IMR-90 (cell line): ENCODE data around the gene RPS6KA5. TPM values are rescaled to one million over a fixed set of nuclear protein-coding genes. Genes with fewer than 3 reads are reported as not detected.

Source experiments
- ATAC-seq: fragments of 200-7000 bp; cut with Tn5 transposase; 2 replicates; pipeline ENCODE4 v1.9.1; 2020; ENCODE audit warnings: low read depth, mild to moderate bottlenecking, moderate library complexity
- BruUV-seq: library from RNA; stranded (reverse); fragments of 400-500 nt; replicated peaks from 2 replicates; lab custom pipeline; 2021; lab: Mats Ljungman, UMichigan
- CTCF ChIA-PET: fragments of 300-600 bp; formaldehyde crosslinking; extraction: SDS; loops from one replicate; lab custom pipeline; 2021; ENCODE audit warnings: antibody characterized with exemption; lab: Yijun Ruan, JAX
- POLR2A ChIA-PET: fragments of 300-600 bp; sonication (Branson Sonifier 250); formaldehyde crosslinking; loops from one replicate; lab custom pipeline; 2022; ENCODE audit warnings: antibody characterized with exemption; ENCODE audit not compliant: unreplicated experiment; lab: Charles Lee
- DNase-seq: peaks from one replicate; pipeline ENCODE4 v3.0.0; 2013
- H2AFZ ChIP-seq: replicated peaks from 2 replicates; pipeline ENCODE3; 2013; ENCODE audit warnings: low read length, mild to moderate bottlenecking; ENCODE audit not compliant: poor library complexity
- H2AK5ac ChIP-seq: 2 replicates; pipeline ENCODE4 v1.6.1; 2013; ENCODE audit warnings: low read depth, low read length, inconsistent platforms
- H2AK9ac ChIP-seq: replicated peaks from 2 replicates; pipeline ENCODE3; 2013; ENCODE audit warnings: mild to moderate bottlenecking, low read depth, low read length, moderate library complexity; ENCODE audit not compliant: poor library complexity
- H2BK120ac ChIP-seq: 2 replicates; pipeline ENCODE4 v1.6.1; 2013; ENCODE audit warnings: low read depth, low read length, inconsistent platforms
- H2BK15ac ChIP-seq: 3 replicates; pipeline ENCODE4 v1.6.1; 2013; ENCODE audit warnings: low read depth, low read length, inconsistent platforms
- H2BK20ac ChIP-seq: 2 replicates; pipeline ENCODE4 v1.6.1; 2013; ENCODE audit warnings: low read depth, mild to moderate bottlenecking, inconsistent platforms, low read length, moderate library complexity
- H2BK5ac ChIP-seq: 2 replicates; pipeline ENCODE4 v1.6.1; 2013; ENCODE audit warnings: mild to moderate bottlenecking, low read depth, low read length, inconsistent platforms; ENCODE audit not compliant: poor library complexity, severe bottlenecking
- H3K14ac ChIP-seq: replicated peaks from 2 replicates; pipeline ENCODE4 v1.6.1; 2013; ENCODE audit warnings: low read depth, low read length, inconsistent platforms
- H3K18ac ChIP-seq: 2 replicates; pipeline ENCODE4 v1.6.1; 2013; ENCODE audit warnings: low read depth, low read length, control low read depth
- H3K23ac ChIP-seq: 2 replicates; pipeline ENCODE4 v1.6.1; 2013; ENCODE audit warnings: low read depth, low read length, inconsistent platforms
- H3K27ac ChIP-seq: 2 replicates; pipeline ENCODE4 v1.5.1; 2013; ENCODE audit warnings: mild to moderate bottlenecking, control low read depth, low read length; ENCODE audit not compliant: insufficient read depth
- H3K27me3 ChIP-seq: 2 replicates; pipeline ENCODE4 v1.6.1; 2013; ENCODE audit warnings: low read length; ENCODE audit not compliant: control insufficient read depth, insufficient read depth
- H3K36me3 ChIP-seq: 2 replicates; pipeline ENCODE4 v1.6.1; 2013; ENCODE audit warnings: low read length, mixed read lengths; ENCODE audit not compliant: control insufficient read depth, insufficient read depth
- H3K4ac ChIP-seq: 2 replicates; pipeline ENCODE4 v1.6.1; 2013; ENCODE audit warnings: low read depth, low read length, inconsistent platforms
- H3K4me1 ChIP-seq: 2 replicates; pipeline ENCODE4 v1.6.1; 2013; ENCODE audit warnings: low read length, mixed read lengths; ENCODE audit not compliant: control insufficient read depth, insufficient read depth
- H3K4me2 ChIP-seq: 2 replicates; pipeline ENCODE4 v1.6.1; 2013; ENCODE audit warnings: low read depth, mild to moderate bottlenecking, control low read depth, low read length, moderate library complexity
- H3K4me3 ChIP-seq: 2 replicates; pipeline ENCODE4 v1.5.1; 2013; ENCODE audit warnings: low read depth, mild to moderate bottlenecking, control low read depth, low read length, moderate library complexity; ENCODE audit not compliant: insufficient read depth
- H3K56ac ChIP-seq: 2 replicates; pipeline ENCODE4 v1.6.1; 2013; ENCODE audit warnings: low read length, inconsistent platforms; ENCODE audit not compliant: insufficient read depth; ENCODE audit errors: extremely low read depth
- H3K79me1 ChIP-seq, 2 experiments: 2 replicates each; pipeline ENCODE4 v1.6.1; 2013; ENCODE audit warnings: low read length in 2 of 2, inconsistent platforms in 1 of 2, low read depth in 1 of 2
- H3K9ac ChIP-seq: 2 replicates; pipeline ENCODE4 v1.6.1; 2013; ENCODE audit warnings: low read depth, low read length, control low read depth
- H3K9me1 ChIP-seq: 2 replicates; pipeline ENCODE4 v1.6.1; 2013; ENCODE audit warnings: low read length, inconsistent platforms; ENCODE audit not compliant: insufficient read depth
- H3K9me3 ChIP-seq: 2 replicates; pipeline ENCODE4 v1.6.1; 2013; ENCODE audit warnings: low read length; ENCODE audit not compliant: control insufficient read depth, insufficient read depth
- H4K20me1 ChIP-seq: 2 replicates; pipeline ENCODE4 v1.6.1; 2013; ENCODE audit warnings: low read length, inconsistent platforms; ENCODE audit not compliant: insufficient read depth
- H4K5ac ChIP-seq: 2 replicates; pipeline ENCODE4 v1.6.1; 2013; ENCODE audit warnings: mild to moderate bottlenecking, low read depth, low read length, control low read depth
- H4K8ac ChIP-seq, 2 experiments: 2 replicates each; pipeline ENCODE4 v1.6.1; 2013; ENCODE audit warnings: low read depth in 2 of 2, low read length in 2 of 2, control low read depth in 1 of 2, inconsistent platforms in 1 of 2
- H4K91ac ChIP-seq: 2 replicates; pipeline ENCODE4 v1.6.1; 2013; ENCODE audit warnings: low read depth, low read length, inconsistent platforms; ENCODE audit not compliant: insufficient read depth
- ELK1 ChIP-seq: fragments of 150-350 bp; IDR thresholded peaks from 2 replicates; pipeline ENCODE4 v1.6.1; 2016; ENCODE audit warnings: low read depth, mild to moderate bottlenecking, low read length, moderate library complexity, borderline replicate concordance
- MAFK ChIP-seq: IDR thresholded peaks from 2 replicates; pipeline ENCODE4 v1.6.1; 2012; ENCODE audit warnings: low read depth, low read length, improper control_type of control experiment
- MAZ ChIP-seq: IDR thresholded peaks from 2 replicates; pipeline ENCODE4 v1.6.1; 2012; ENCODE audit warnings: low read depth, mild to moderate bottlenecking, low read length, improper control_type of control experiment, moderate library complexity, borderline replicate concordance
- POLR2A ChIP-seq: IDR thresholded peaks from 2 replicates; pipeline ENCODE4 v1.6.1; 2012; ENCODE audit warnings: mild to moderate bottlenecking, low read depth, low read length
- RFX5 ChIP-seq: IDR thresholded peaks from 2 replicates; pipeline ENCODE4 v1.8.0; 2012; ENCODE audit warnings: low read depth, mild to moderate bottlenecking, low read length, moderate library complexity
- SMC3 ChIP-seq: fragments of 150-350 bp; IDR thresholded peaks from 2 replicates; pipeline ENCODE4 v1.6.1; 2016; ENCODE audit warnings: low read depth, mild to moderate bottlenecking, antibody characterized with exemption, low read length, moderate library complexity
- USF2 ChIP-seq: fragments of 150-350 bp; IDR thresholded peaks from 2 replicates; pipeline ENCODE4 v1.6.1; 2017; ENCODE audit warnings: mild to moderate bottlenecking, antibody characterized with exemption, low read length, low read depth
- WGBS, 2 experiments: methylation state at CpG; one replicate each; pipeline versions ENCODE4 v1.1.5 to v1.1.7; 2013; ENCODE audit warnings: missing lambda C conversion rate in 2 of 2; ENCODE audit not compliant: insufficient read length in 1 of 2; ENCODE audit errors: extremely low coverage in 2 of 2; 5-methylcytosine and 5-hydroxymethylcytosine counted together
- dilution Hi-C: fragments of 300-500 bp; cut with HindIII; formaldehyde crosslinking; loops from one replicate; pipeline ENCODE4 v1.14.3; 2018; ENCODE audit warnings: low sequenced_read_pairs; ENCODE audit not compliant: unreplicated experiment
- in situ Hi-C: fragments of 300-500 bp; cut with MboI; formaldehyde crosslinking; loops from 3 replicates; pipeline ENCODE4 v1.14.3; 2019; ENCODE audit warnings: low sequenced_read_pairs, inconsistent platforms, mixed read lengths
- intact Hi-C: fragments of 100-400 bp; cut with micrococcal nuclease; formaldehyde crosslinking; loops from 2 replicates; pipeline ENCODE4 v1.10.0; 2022
- polyA plus RNA-seq, 3 experiments: library from polyadenylated mRNA; depleted of rRNA; stranded (reverse); fragments of >200 nt; gene quantifications; 2 replicates each; pipeline ENCODE4 v1.2.3, GENCODE V29; 2012; ENCODE audit warnings: low replicate concordance in 1 of 3
- total RNA-seq: library from RNA; depleted of rRNA; stranded (reverse); fragments of >200 nt; gene quantifications from 2 replicates; pipeline ENCODE4 v1.2.3, GENCODE V29; 2012

Gene RPS6KA5
- total and polyA plus RNA-seq, 2 of the 4 experiments (the other 2 are of a cell fraction): 0.36 TPM

GRCh38 chr14:90870950-90871604 lies 189.4 kb downstream of the RPS6KA5 start:
- in situ Hi-C loops (no loop called here), dilution Hi-C loops (no loop called here), intact Hi-C loops (no loop called here)
- no peaks in the 10 kb centered on the region for H3K79me1 ChIP-seq
- H2AFZ ChIP-seq: no peak overlapping the region
- H2AK5ac ChIP-seq: no peak overlapping the region
- no peak overlapping the region for H3K27ac ChIP-seq
- ChIA-PET POLR2A (interaction anchor here (0.7 kb wide), 1 partner anchor 14 kb away, joined by 5 read pairs; no protein-coding TSS in a partner anchor), CTCF (interaction anchor here (0.6 kb wide), 1 partner anchor 940 kb away, joined by 3 read pairs; no protein-coding TSS in a partner anchor)
- H3K4me1 ChIP-seq: peaks cover 7% of the 10 kb centered on the region
- H2BK120ac ChIP-seq: no peak overlapping the region
- no peak overlapping the region for H2AK9ac ChIP-seq
- DNase-seq: peak; percentile 6
- no peak overlapping the region for H4K91ac ChIP-seq
- H3K9me1 ChIP-seq: no peaks in the 10 kb centered on the region
- H2BK5ac ChIP-seq: no peak overlapping the region
- H3K23ac ChIP-seq: no peak overlapping the region
- BruUV-seq: no TSS peak
- TF ChIP-seq ELK1: no peak
- no peak for TF ChIP-seq USF2
- TF ChIP-seq MAZ: no peak
- TF ChIP-seq MAFK: no peak
- TF ChIP-seq SMC3: no peak
- no peak for TF ChIP-seq RFX5
- TF ChIP-seq POLR2A: no peak
- no peak overlapping the region for H2BK15ac ChIP-seq
- H3K56ac ChIP-seq: no peak overlapping the region
- no peak overlapping the region for H4K5ac ChIP-seq
- no peak overlapping the region for H3K4ac ChIP-seq
- no peaks in the 10 kb centered on the region for H3K9me3 ChIP-seq
- H4K20me1 ChIP-seq: no peaks in the 10 kb centered on the region
- no peak overlapping the region for H3K4me3 ChIP-seq
- H3K36me3 ChIP-seq: no peaks in the 10 kb centered on the region
- H2BK20ac ChIP-seq: no peak overlapping the region
- H3K18ac ChIP-seq: no peak overlapping the region
- no peak; the same call in 1 of the 2 replicates for ATAC-seq
- H3K4me2 ChIP-seq: no peak overlapping the region
- H4K8ac ChIP-seq: no peak overlapping the region
- H3K27me3 ChIP-seq: no peaks in the 10 kb centered on the region
- H3K9ac ChIP-seq: no peak overlapping the region
- no peak overlapping the region for H3K14ac ChIP-seq
- no CpG with 5 or more reads among the region's 1 CpG for WGBS, 2 experiments
